GM19324 (cell line): ENCODE results near the gene GHRH.

Experiments used
- ATAC-seq: cut with Tn5 transposase; IDR thresholded peaks from one replicate; pipeline ENCODE4 v1.9.1; 2021; ENCODE audit warnings: mild to moderate bottlenecking, moderate library complexity; ENCODE audit not compliant: unreplicated experiment, low FRiP score

Gene GHRH

GRCh38 chr20:37293301-37293943, 31.8 kb upstream of the GHRH start:
- no peak for ATAC-seq

DNA sequence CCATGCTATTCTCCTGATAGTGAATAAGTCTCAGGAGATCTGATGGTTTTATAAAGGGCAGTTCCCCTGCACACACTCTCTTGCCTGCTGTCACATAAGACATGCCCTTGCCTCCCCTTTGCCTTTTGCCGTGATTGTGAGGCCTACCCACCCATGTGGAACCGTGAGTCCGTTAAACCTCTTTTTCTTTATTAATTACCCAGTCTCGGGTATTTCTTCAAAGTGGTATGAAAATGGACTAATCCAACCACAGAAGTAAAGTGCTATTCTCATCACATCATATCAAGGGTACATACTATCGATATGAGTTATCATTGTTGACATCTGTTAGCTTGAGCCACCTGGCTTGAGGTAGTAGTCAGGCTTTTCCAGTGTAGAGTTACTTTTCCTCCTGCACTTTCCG, 30.1 kb upstream of the GHRH start:
- no peak for ATAC-seq

- ATAC-seq = no peak
These were observed 28.7 kb upstream of the GHRH start for GRCh38 chr20:37290158-37290810.

- no peak for ATAC-seq
These were observed 26.5 kb upstream of the GHRH start for GRCh38 chr20:37288091-37288490.

DNA sequence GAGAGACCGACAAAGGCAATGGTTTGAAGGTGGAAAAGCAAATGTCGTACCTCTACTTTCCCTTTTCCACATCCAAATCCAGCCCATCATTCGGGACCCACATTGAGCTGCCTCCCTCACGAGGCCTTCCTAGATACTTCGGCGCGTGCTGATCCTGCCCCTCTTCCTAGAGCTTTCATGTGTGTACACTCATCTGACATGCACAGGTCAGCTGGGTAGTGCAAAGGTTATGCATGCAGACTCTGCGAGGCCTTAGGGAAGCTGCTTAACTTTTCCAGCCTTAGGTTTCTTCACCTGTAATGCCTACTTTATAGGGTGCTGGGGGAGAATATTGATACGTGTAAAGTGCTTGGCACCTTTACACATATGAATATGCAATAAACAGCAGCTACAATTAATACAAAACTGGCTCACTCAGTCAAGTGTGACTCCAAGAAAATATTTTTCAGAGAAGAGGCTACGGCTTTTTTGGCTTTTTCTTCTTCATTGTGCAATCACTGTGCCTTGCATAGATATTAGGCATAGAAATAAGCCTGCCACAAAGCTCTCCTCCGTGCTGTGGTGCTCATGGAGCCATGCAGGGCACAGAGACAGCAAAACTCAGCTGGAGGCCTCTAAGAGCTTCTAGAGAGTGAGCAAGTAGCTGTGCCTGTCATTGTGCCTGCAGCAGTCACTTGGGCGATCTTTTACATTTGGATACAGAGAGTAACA, 24.2 kb upstream of the GHRH start:
- no peak for ATAC-seq

GRCh38 chr20:37284691-37285161, 23.1 kb upstream of the GHRH start:
- ATAC-seq = no peak

GRCh38 chr20:37283530-37284195, 22.0 kb upstream of the GHRH start:
- no peak for ATAC-seq

DNA sequence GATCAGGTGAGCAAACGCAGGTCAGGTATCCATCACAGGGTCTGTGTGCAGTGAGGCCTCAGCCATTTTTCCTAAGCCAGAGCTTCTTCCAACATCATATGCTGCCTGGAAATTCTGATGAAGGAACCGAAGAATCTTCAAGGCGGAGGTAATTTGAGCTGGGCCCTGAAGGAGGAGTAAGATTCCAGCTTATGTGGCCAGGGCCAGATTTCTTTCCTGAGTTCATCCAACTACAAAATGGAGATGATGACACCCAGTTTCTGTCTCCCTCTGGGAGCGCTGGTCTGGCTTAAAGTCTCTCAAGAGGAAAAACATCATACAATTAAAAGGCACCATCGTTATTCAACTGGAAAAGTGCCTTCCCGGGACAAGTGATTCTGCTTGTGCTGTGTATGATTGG, 20.9 kb upstream of the GHRH start:
- no peak for ATAC-seq

- no peak for ATAC-seq
These were observed 18.8 kb upstream of the GHRH start for GRCh38 chr20:37280403-37280802.

DNA sequence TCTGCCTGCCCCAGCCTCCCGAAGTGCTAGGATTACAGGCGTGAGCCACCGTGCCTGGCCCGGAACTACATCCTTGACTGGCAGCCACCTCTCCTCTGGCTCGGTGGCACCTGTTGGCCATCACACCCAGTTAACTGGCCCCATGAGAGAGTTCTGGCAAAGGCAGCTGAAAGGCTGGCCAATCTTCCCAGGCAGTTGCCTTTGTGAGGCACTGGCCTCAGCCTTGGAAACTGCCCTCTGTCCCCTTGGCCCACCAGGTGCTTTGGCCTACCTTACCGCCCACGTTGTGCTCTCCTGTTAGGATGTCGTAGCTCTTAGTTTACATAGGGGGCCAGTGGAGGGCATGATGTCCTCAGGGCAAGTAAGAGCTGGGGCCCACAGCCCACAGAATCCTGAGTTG, 18.2 kb upstream of the GHRH start:
- ATAC-seq = no peak

DNA sequence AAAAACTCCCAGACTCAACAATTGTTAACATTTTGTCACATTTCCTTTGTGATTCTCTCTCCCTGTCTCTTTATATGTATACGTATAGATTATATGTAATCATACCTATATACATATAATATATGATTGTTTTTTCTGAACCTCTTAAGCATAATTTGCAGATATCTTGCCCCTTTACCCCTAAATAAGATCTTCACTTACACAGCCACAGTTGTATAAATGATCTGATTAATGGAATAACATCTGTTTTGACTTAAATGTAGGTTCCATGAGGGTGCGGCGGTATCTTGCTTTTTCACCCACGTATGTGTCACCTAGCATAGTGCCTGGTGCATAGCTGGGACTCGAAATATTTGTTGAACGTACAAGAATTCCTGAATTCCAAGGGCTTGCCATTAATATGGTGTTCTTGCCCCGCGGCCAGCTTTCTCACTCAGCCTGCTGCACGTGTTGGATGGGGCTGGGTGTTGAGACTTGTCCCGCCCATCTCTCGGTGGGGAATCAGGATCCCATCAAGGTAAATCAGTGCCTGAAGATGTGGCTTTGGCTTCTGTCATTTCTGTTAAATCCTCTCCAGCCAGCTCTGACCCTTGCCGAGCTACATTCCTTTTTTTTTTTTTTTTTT, 17.5 kb upstream of the GHRH start:
- no peak for ATAC-seq

DNA sequence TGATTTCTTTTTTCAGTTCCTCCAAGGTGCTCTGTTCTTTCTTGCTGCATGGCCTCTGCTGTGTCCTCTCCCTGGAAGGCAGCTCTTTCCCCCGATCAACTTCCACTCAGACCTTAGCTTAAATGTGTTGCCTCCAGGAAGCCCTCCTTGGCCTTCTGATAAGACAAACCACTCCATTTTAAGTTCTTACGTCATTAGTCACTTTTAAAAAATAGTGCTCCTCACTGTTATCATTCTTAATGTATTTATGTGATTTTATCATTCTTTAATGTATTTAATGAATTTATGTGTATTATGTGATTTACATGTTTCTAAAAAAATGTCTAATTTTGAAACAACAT, 15.6 kb upstream of the GHRH start:
- ATAC-seq = no peak

DNA sequence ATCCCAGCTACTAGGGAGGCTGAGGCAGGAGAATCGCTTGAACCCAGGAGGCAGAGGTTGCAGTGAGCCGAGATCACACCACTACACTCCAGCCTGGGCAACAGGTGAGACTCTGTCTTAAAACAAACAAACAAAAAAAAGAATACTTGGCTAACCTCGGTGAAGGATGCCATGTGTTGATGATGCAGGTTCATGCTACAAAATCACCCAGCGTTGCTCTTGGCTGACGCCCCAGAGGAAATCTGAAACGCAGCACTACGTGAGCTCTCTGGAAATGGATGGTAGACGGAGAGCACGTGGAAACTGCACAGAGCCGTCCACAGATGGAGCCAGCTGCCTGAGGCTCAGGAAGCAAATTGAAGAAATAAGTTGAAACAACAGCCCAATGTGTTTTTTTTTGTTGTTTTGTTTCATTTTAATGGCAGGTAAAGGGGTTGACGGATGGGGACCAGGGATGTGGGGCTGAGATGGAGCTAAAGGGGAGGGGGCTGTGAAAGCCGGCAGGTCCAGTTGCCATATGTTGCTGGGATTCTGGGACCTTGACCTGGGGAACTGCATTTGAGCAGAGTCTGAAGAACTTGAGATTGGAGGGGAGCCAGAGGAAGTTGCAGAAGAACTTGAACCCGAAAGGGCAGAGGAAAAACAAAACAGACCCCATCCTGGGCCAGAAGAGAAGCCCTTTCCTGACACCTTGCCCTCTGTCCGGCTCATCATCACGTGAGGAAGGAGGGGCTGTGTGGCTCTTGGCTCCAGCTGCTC, 15.1 kb upstream of the GHRH start:
- no peak for ATAC-seq

GRCh38 chr20:37274851-37275524, 13.4 kb upstream of the GHRH start:
- no peak for ATAC-seq

DNA sequence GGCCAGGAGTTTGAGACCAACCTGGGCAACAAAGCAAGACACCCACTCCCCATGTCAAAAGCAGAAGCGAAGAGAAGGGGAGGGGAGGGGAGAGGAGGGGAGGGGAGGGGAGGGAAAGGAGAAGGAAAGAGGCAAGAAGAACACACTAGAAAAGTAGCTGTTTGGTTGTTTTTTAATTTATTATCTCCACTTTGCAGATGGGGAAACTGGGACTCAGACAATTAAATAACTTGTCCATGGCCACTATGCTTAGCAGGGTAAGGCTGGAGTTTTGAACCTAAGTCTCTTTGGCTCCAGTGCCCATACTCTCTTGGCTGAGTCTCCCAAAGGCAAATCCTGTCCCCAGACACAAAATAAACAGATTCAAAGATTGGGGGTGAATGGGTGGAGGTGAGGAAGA, 12.4 kb upstream of the GHRH start:
- no peak for ATAC-seq

DNA sequence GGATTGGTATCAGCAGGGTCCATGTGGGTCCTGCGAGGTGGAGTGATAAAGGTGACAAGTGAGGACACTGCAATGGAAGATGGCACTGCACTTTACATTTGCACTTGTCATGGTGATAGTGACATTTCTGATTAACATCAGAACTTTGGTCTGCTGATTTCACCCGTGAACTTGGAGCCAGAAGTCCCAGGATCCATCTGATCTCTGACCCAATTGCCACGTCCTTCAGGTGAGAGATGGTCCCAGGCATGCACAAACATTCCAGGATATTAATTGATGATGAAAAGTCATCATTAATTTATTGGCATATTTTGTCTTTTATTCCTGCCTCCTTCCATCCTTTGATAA, 9.8 kb upstream of the GHRH start:
- no peak for ATAC-seq

DNA sequence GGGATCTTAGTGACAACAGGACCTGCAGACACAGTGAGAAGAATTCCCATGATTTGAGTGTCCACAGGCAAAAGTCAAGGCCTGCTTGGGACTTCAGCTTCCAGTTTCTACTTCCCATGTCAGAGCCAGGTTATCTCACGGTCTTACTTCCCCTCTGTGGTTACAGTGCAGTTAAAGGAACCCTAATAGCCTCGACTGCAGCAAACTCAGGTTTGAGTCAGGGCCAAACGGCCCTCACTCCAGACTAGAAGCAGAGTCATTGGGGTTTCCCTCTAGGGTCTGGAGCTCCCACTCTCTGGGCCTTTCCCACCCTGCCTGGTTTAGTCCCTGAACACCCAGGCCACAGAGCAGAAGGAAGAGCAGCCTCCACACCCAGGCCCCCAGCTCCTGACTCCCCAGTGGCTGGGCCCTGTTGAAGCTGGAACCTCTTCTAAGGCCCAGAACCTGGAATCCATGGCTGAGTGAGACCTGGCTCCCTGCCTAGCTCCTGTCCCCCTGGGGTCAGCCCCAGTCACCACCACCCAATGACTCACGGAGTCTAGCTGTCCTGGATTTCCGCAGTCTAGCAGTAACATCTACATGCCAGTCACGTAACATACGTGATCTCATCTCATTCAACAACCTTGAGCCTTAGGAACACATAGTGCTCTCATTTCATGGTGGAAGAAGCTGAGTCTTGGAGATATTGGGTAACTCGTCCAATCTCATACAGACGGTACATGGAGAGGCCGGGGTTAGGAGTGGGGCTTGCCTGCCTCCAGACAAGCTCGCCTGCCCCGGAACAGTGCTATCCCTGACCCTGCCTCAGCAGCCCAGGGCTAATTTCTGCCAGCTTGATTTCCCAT, 9.2 kb upstream of the GHRH start:
- no peak for ATAC-seq

- no peak for ATAC-seq
These were observed 6.2 kb upstream of the GHRH start for GRCh38 chr20:37267667-37268313.
